AG08395 (cell line): ENCODE measurements around the gene E2F1.
"Not testable (repeated sequence)": the region's sequence is repeated elsewhere in the genome, so short reads cannot be mapped to it uniquely, and the experiment has no call there.

Experiments used
- DNase-seq: peaks from one replicate; pipeline ENCODE4 v3.0.0; 2012; ENCODE audit warnings: mixed read lengths, low spot score

Gene E2F1

DNA sequence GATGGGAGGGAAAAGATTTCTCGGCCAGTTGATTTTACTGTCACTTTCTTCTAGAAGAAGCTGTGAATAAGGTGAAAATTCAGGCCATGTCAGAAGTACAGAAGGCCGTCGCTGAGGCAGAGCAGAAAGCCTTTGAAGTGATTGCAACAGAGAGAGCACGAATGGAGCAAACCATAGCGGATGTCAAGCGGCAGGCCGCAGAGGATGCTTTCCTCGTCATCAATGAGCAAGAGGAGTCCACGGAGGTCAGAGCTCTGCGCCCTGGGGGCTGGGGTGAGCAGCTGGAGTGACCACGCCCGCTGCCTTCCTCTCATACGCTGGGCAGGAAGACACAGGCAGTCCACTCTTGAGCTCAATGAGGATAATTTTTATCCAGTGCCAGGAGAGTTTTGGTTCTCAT, 45.9 kb downstream of the E2F1 start:
- no peak for DNase-seq

DNA sequence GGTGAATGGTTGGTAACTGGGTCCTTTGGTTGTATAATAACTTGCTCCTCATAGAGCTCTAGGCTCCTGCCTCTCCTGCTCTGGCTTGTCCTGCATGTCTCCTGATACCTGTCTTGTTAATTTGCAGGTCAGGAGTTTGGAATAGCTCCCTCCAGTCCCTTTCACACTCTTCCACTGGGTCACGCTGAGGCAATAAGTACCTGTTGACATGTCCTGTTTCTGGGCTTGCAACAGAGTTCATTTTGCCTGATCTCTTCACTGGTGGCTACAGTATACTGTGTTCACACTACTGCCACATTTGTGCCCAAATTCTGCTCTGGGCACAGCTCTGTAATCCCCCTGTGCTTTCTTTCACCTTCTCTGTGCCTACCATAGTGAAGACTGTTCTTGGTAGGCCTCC, 49.4 kb downstream of the E2F1 start:
- DNase-seq = no peak

DNA sequence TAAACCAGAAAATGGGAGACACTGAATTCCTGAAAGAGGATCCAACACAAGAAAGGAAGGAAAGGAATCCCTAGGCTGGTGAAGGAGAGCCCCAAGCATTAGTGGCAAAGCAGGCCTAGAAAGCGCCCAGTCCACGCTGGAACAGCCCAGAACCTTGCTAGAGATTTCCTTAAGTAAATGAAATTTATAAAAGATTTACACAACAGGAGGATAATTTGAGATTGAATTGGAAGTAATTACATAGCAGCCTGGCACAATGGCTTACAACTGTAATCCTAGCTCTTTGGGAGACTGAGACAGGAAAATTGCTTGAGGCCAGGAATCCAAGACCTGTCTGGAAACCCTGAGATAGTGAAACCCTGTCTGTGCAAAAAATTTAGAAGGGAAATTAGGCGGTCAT, 50.8 kb downstream of the E2F1 start:
- no peak for DNase-seq

DNA sequence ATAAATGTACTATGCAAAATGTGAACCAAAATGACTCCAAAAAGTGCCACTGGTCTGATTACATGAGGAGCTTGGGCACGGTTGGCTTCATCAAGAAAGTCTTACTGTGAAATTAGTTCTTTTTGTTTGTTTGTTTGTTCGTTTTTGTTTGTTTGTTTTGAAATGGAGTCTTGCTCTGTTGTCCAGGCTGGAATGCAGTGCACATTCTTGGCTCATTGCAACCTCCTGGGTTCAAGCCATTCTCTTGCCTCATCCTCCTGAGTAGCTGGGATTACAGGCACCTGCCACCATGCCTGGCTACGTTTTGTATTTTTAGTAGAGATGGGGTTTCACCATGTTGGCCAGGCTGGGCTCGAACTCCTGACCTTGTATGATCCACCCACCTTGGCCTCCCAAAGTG, 54.3 kb downstream of the E2F1 start:
- not testable (repeated sequence) for DNase-seq

DNA sequence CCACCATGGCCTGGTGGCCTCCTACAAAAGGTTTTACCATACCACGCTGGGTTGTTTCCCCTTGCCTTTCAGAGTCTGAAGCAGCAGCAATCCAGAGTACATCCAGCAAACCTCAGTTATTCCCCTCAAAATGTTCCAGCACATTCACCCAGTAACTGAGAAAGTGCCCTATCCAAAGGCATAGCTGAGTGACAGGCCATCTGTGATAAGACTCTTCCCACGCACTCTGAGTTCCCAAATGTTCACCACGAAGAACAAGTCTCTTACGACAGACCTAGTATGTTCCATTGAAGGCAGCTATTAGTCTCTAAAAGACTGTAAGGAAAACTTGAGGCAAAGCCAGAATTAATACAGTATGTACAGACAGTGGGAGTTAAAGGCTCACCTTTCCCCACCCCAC, 55.7 kb downstream of the E2F1 start:
- no peak for DNase-seq

DNA sequence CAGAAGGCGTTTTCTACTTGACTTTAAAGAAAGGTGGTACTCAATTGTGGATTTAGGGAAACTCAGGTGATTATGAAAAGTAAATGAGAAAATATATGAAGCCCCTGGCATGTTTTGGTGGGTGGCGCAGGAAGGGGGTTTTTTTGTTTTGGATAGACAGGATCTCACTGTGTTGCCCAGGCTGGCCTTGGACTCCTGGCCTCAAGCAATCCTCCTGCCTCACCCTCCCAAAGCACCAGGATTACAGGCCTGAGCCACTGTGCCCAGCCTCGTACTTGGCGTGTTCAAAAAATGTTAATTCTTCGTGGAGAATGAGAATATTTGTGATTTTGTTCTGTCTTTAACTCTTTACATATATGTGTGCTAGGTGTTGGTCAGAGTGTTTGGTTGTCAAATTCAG, 56.2 kb downstream of the E2F1 start:
- DNase-seq = no peak

DNA sequence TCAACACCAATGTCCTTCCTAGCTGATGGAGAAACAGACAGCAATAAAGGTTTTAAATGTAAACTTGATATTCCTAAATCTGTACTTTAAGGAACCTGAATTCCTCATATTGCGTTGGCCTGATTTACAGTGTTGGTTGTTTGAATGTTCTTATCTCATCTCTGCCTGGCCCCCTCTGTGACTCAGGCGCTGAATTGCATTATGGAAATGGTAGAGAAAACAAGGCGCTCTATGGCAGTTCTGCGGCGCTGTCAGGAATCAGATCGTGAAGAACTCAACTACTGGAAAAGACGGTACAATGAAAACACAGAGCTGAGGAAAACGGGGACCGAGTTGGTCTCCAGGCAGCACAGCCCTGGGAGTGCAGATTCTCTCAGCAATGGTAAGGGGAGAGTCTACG, 56.7 kb downstream of the E2F1 start:
- DNase-seq = no peak

DNA sequence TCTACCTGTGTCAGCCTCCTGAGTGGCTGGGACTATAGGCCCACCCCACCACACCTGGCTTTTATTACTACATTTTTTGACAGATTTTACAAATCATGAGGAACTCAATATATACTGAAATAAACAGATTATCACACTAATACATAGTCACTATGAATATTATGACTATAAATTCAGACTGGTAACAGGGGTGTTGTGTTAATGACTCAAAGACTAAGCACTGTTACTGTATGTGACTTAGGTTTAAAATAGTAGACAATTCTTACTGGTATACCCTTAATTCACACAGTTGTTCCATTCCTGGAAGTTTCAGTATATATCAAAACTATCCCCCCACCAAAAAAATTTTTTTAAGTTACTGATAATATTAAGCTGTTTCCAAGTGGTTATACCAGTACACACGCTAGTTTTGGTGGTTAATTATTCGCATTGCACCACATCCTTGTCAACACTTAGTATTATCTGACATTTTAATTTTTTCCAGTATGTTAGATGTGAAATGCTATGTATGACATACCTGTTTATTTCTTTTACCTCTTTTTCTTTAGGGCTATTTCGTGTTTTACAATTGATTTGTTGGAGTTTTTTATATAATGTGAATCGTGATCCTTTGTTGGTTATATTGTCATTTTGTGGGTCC, 58.5 kb downstream of the E2F1 start:
- DNase-seq = no peak

DNA sequence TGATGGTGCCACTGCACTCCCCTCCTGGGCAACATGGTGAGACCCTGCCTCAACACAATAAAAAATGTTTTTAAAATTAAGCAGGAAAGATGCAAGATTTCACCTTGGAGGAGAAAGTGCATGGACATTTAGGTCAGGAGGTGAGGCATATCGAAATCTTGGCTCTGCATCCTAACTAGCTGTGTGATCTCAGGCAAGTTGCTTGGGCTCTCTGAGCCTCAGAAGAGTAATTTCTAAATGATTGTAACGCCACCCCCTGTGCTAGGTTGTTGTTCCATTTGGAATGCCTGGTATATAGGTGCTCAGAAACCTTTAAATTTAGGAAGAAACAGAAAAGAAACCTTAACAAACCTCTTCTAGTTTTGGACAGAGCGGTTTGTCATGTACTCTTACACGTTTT, 60.0 kb downstream of the E2F1 start:
- DNase-seq = no peak
